SIG-M5 treated with dmso at 0.1 percent for 504 hours (cell line): ENCODE results near the gene SYCP2.

Experiments
- DNase-seq: peaks from one replicate; lab custom pipeline; 2025; ENCODE audit not compliant: unreplicated experiment; lab: John Stamatoyannopoulos, UW

Gene SYCP2

GRCh38 chr20:59823030-59823423 lies 110.4 kb downstream of the SYCP2 start:
- no peak for DNase-seq

DNA sequence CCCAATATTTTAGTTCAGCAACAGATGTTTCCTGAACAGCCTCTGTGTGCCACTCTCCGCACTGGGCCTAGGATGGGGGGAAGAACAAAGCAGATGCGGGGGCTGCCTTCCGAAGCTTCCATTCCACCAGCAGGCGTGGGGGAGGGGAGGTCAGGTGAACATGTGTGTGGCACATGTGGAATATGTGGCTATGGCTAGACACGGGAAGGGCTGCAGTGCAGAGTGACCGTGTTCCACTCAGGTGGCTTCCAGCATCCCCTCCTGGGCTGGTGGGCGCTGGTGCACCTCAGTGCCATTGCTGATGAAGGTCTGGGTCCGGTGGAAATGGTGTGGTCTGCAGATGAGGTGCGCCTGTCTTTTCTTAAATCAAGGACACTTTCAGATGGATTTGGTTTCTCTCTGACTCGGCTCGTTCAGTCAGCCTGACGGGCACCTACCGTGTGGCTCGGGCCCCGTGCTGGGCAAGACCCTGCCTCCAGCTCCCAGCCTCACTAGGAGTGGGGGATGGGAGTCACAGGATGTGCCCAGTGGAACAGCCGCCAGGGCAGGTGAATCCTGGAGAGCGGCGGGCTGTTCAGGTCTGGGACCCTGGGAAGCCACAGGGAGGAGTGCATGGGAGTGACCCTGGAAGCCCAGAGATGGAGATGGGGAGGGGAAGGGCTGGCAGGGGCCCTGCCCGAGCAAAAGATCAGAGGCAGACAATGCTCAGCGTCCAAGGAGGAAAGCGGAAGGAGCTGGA lies 111.0 kb downstream of the SYCP2 start:
- DNase-seq = no peak

GRCh38 chr20:59821788-59822187 lies 111.6 kb downstream of the SYCP2 start:
- no peak for DNase-seq

- no peak for DNase-seq
Measured at GRCh38 chr20:59821201-59821600, 112.2 kb downstream of the SYCP2 start.

DNA sequence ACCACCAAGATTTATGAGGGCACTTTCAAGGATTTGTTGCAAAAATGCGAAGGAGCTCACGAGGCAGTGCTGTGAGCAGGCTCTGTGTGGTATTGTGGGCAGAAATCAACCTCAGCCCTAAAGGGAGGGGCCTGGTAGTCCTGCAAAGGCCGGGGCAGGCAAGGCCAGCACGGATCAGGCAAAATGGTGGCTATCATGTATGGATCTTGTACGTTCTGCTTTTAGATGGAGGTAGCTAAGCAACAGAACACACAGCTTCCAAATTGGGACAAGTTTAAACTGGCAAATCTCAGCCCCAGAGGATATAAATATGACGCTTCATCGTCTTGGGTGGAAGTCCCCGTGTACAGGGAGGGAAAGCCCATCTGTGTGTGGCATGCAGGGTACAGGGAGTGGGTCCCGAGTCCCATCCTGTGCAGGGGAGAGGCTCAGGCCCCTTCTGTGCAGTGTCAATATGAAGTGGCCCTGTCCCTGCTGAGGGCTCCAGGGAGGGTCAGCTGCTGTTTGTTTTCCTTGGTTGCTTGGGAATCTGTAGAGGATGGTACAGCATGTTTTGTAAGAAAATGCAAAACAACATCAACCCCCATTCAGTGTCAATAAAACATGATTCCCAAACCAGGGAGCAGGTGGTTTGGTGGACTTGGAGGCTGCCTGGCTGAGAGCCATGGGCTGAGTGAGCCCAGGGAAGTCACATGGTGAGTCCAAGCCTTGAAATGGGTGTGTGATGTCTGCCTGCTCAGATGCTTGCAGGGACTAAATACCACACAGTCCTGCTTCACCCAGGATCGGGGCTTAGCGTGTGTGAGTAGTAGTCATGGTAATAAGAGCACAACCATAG lies 113.0 kb downstream of the SYCP2 start:
- DNase-seq = no peak

DNA sequence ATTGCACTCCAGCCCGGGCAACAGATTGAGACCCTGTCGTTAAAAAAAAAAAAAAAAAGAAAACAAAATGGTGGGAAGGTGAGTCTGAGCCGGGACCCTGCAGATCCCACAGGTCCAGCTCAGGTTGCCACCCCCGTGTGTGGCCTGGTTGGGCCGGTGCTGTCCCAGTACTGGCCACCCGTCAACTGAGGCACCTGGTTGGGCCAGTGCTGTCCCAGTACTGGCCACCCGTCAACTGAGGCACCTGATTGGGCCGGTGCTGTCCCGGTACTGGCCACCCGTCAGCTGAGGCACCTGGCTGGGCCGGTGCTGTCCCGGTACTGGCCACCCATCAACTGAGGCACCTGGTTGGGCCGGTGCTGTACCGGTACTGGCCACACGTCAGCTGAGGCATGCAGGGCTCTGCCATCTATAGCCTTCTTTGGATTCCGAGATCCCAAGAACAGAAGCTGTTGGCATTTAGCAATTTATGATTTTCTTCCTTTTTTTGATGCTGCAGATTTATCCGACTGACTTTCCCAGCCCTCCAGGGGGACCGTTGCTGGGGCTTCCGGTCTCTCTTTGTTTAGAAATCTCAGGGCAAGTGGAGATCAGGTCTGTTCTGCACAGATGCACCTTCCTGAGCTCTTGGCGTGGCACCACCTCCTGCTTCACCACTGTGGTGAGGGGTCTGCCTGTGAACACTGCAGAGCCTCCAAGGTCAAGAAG lies 113.8 kb downstream of the SYCP2 start:
- DNase-seq = no peak

DNA sequence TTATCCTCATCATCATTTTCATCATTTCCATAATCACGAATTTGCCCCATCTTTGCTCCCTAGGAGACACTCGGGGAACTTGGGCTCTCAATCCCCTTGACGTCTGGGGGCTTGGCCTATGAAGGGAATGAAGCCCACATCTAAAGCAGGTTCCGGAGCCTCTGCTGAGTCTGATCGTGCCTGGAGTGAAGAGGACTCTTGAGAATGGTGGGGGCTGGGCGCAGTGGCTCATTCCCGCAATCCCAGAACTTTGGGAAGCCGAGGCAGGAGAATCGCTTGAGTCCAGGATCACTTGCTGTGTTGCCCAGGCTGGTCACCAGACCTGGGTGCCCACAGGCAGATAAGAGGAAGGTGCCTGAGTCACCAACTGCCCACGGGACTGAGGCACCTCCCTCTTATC lies 114.5 kb downstream of the SYCP2 start:
- DNase-seq = no peak

DNA sequence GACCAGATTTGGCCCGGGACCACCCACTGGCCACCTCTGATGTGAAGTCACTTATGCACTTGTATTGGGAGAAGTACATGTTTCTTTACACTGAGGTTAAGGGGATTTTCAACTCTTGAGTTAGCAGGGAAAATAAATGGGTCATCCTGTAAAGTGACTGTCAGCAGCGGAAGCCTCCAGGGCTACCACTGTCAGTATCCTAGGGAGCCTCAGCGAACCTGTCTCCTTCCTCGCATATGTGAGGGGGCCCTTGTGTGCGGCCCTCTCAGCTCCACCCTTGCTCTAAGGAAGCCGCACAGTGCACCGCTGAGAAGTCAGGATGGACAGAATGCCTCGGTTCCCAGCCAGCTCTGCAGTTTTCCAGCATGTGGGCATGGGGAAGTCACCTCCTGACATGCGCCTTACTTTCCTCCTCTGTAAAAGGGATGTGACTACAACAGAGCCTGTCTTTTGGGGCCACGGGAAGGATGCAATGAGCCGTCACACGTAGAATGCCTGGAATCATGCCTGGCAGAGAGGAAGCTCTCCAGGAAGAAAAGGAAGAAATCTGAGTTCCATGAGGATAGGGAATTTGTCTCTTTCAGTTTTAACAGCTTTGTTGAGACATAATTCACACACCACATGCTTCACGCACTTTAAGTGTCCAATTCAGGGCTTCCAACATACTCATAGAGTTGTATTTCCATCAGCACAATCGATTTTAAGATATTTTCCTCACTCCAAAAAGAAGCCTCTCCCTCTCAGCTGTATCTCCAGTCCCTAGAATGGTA lies 115.4 kb downstream of the SYCP2 start:
- DNase-seq = no peak

GRCh38 chr20:59817406-59817805 lies 116.0 kb downstream of the SYCP2 start:
- DNase-seq = no peak

DNA sequence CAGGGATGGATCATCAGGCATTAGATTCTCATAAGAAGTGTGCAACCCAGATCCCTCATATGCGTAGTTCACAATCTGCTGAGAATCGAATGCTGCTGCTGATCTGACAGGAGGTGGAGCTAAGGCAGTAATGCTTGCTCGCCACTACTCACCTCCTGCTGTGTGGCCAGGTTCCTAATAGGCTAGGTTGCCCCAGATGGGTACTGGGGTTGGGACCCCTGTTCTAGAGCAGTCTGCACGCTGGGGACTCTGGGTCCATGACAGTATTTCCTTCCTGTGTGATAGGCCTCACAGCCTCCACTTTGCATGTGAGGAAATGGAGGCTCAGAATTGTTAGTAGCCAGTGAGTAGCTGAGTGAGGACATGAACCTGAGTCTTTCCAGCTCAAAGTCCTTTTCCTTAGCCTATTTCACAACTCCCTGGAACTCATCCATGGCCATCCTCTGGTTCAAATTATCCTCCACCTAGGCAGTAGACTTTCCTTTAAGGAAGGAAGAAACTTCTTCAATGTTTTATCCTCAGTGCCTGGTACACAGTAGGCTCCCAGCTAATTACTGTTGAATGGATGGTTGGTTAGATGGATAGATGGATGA lies 117.2 kb downstream of the SYCP2 start:
- DNase-seq = no peak

- no peak for DNase-seq
Measured at GRCh38 chr20:59814840-59815340, 118.5 kb downstream of the SYCP2 start.

GRCh38 chr20:59813948-59814839 lies 119.2 kb downstream of the SYCP2 start:
- DNase-seq = no peak
